DMS114 treated with DMSO at 0.1 percent for 48 hours (cell line): ENCODE measurements around the gene CGB3.

Experiments
- DNase-seq: peaks from one replicate; lab custom pipeline; 2025; ENCODE audit not compliant: unreplicated experiment; lab: John Stamatoyannopoulos, UW

Gene CGB3

DNA sequence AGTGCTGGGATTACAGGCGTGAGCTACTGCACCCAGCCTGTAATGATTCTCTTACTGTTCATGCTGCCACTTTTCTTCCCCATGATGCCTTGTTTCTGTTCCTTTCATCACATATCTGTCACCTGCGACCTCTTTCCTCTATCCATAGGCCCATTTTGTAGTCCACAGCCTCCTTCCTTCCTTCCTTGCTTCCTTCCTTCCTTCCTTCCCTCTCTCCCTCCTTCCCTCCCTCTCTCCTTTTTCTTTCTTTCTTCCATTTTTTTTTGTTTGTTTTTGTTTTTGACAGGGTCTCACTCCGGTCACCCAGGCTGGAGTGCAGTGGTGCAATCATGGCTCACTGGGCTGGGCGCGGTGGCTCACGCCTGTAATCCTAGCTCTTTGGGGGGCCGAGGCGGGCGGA lies 35.3 kb downstream of the CGB3 start:
- DNase-seq, result no peak

DNA sequence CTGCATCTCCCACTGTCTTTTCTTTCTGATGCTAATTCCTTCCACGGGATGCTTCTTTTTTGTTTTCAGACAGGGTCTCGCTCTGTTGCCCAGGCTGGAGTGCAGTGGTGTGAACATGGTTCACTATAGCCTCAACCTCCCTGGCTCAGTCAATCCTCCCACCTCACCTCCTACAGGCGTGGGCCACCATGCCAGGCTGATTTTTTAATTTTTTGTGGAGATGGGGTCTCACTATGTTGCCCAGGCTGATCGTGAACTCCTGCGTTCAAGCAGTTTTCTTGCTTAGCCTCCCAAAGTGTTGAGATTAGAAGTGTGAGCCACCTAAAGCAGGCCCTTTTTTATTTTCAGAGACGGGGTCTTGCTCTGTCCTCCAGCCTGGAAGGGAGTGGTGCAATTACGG lies 35.8 kb downstream of the CGB3 start:
- DNase-seq, result no peak

DNA sequence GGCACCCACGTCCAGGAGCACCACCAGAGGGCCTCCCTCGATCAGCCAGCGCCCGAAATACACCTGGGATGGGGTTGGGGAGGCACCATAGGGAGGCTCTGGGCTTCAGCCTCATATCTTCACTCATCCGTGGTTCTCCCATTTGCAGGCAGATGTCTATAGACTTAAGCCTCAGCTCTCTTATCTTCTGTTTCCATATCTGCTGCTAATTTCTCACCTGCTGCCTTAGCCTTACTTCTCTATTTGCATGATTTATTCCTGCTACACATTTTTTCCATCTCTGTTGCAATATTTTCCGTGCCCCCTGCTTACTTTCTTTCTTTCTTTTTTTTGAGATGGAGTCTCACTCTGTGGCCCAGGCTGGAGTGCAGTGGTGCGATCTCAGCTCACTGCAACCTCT lies 36.8 kb downstream of the CGB3 start:
- DNase-seq, result no peak

DNA sequence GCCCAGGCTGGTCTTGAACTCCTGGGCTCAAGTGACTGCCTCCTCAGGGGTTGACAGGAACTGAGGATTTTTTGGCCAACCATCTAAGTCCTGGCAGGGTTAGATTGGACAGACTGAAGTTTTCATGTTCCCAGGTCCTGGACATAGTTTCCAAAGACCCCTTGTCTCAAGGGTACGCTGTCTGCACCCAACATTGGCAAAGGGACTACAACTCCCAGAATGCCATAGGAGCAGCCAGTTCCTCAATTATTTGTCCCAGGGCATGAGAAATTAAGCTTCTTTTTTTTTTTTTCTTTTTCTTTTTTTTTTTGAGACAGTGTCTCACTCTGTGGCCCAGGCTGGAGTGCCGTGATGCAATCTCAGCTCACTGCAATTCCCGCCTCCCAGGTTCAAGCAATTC lies 37.9 kb downstream of the CGB3 start:
- no peak for DNase-seq

DNA sequence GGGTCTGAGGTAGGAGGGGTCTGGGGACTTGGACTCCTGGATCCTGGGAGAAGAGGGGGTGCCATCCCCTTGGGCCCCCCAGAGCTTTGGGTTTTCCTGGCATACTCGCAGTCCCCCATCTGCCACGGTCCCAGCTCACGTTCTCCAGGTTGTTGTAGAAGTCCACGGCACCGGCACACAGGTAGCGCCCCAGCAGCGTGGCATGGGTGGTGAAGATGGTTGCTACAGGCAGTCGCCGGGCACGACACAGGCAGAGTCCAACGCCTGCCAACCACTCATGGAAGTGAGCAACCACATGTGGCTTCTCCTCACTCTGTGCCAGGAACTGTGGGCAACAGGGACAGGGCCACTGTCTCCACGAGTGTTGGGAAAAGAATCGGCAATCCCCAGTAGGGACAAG lies 38.4 kb downstream of the CGB3 start:
- DNase-seq, result no peak

DNA sequence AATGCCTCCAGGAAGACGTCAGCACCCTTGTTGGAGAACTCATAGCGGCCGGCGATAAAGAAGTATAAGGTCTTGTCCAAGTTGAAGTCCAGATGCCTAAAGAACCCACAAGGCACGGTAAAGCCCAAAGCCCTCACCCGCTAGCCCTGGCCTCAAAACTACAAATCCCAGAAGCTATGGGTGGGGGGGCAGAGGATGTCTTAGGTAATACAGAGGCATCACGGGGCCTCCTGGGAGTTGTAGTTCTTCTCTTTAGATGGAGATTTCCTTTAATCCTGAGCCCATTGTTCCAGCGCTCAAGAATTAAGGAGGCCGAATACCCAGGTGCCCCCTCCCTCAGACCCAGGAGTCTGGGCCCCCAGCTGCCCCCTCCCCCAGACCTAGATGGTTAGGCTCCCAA lies 41.9 kb downstream of the CGB3 start:
- DNase-seq, result no peak

DNA sequence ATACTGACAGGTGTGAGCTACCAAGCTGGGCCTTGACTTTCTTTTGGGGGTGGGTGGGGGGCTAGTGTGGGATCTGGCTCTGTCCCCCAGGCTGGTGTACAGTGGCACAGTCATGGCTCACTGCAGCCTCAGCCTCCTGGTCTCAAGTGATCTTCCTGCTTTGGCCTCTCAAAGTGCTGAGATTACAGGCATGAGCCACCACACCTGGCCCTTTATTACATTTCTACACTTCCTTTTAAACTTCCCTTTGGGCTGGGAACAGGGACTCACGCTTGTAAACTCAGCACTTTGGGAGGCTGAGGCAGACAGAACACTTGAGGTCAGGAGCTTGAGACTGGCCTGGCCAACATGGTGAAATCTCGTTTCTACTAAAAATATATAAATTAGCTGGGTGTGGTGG lies 47.1 kb downstream of the CGB3 start:
- DNase-seq, result no peak

DNA sequence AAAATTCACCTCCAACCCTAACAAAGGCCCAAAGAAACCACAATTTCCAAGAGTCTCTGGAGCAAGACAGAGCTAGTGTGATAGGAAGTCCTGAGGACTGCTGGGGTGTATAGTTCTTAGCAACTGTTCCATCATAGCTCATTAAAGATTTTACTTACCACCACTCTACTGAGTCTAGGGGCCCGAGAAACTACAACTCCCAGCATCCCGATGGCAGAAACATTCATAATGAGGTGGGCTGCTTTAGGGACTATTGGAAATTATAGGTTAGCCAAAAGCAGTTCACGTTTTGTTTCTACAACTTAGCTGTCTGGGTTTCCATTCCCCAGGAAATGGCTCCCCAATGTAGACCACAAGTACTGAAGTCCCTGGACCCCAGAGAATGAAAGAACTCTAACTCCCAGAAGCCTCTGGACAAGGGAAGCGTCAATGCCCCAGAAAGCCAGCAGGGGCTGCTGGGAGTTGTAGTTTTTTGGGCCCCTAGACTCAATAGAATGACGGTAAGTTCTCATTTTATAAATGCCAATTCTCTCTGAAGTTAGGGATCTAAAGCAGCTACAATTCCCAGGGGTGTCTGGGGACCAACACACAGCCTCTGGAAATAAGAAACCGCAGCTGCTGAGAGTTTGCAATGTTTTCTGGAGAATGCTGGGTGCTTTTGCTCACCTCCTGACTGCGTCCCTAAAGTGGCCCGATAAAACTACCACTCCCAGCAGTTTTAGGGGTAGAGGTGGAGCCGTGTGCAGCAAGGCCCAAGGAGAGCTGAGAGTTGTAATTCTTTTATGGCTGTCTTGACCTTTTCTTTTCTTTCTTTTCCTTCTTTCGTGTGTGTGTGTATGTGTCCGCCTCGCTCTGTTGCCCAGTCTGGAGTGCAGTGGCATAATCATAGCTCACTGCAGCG lies 47.9 kb downstream of the CGB3 start:
- no peak for DNase-seq
